Hepatocyte (in vitro differentiated cells): ENCODE results near the gene PDE1C.

Source experiments
- CTCF ChIP-seq: fragments of 200-600 bp; sonication (generic); IDR thresholded peaks from 2 replicates; pipeline ENCODE4 v1.5.1; 2016; ENCODE audit warnings: antibody characterized with exemption, mild to moderate bottlenecking; ENCODE audit not compliant: poor library complexity
- EZH2phosphoT487 ChIP-seq: fragments of 200-600 bp; sonication (generic); IDR thresholded peaks from one replicate; pipeline ENCODE4 v1.6.1; 2018; ENCODE audit warnings: antibody characterized with exemption, mild to moderate bottlenecking, low read depth, moderate library complexity; ENCODE audit not compliant: unreplicated experiment, severe bottlenecking

GRCh38 chr7:31786326-31786725, 283.9 kb downstream of the PDE1C start:
- TF ChIP-seq EZH2phosphoT487: no peak
- no peak for TF ChIP-seq CTCF
